H1 (cell line): Measurements from ENCODE around the gene SCAMP5. TPM values are rescaled to one million over a fixed set of nuclear protein-coding genes. Genes with fewer than 3 reads are reported as not detected.

Source experiments
- CTCF ChIA-PET: fragments of 300-600 bp; sonication (Branson Sonifier 250); formaldehyde crosslinking; loops from one replicate; lab custom pipeline; 2021; ENCODE audit not compliant: partially characterized antibody; lab: Charles Lee
- POLR2A ChIA-PET: fragments of 300-600 bp; sonication (Branson Sonifier 250); formaldehyde crosslinking; loops from one replicate; lab custom pipeline; 2021; ENCODE audit warnings: inconsistent platforms; ENCODE audit not compliant: partially characterized antibody; lab: Charles Lee
- DNase-seq, 2 experiments: peaks; one replicate each; pipeline versions ENCODE4 v3.0.0 to v3.0.0-alpha.2; 2010 to 2022; ENCODE audit warnings: low spot score in 2 of 2, low read depth in 1 of 2, mixed read lengths in 1 of 2
- FAIRE-seq: peaks from 2 replicates; lab custom pipeline; 2011; peaks lifted over from hg19 to GRCh38; lab: Jason Lieb, UNC
- H2AFZ ChIP-seq: 2 replicates; pipeline ENCODE4 v1.8.1; 2012; ENCODE audit warnings: low read length, inconsistent platforms
- H2AK5ac ChIP-seq: 2 replicates; pipeline ENCODE4 v1.6.1; 2013; ENCODE audit warnings: low read depth, low read length
- H2BK120ac ChIP-seq: replicated peaks from 2 replicates; pipeline ENCODE3; 2013; ENCODE audit warnings: low read depth, low read length, inconsistent platforms
- H2BK12ac ChIP-seq: 2 replicates; pipeline ENCODE4 v1.6.1; 2013; ENCODE audit warnings: low read depth, low read length
- H2BK15ac ChIP-seq: 2 replicates; pipeline ENCODE4 v1.6.1; 2013; ENCODE audit warnings: low read length
- H2BK20ac ChIP-seq: 2 replicates; pipeline ENCODE4 v1.6.1; 2013; ENCODE audit warnings: low read length
- H2BK5ac ChIP-seq: 2 replicates; pipeline ENCODE4 v1.6.1; 2013; ENCODE audit warnings: low read depth, low read length
- H3K14ac ChIP-seq: 2 replicates; pipeline ENCODE4 v1.6.1; 2013; ENCODE audit warnings: inconsistent platforms; ENCODE audit not compliant: insufficient read length
- H3K18ac ChIP-seq: 2 replicates; pipeline ENCODE4 v1.6.1; 2013; ENCODE audit warnings: low read length; ENCODE audit errors: extremely low read depth
- H3K23ac ChIP-seq: 2 replicates; pipeline ENCODE4 v1.6.1; 2013; ENCODE audit warnings: inconsistent platforms; ENCODE audit not compliant: insufficient read length
- H3K23me2 ChIP-seq: 2 replicates; pipeline ENCODE4 v1.6.1; 2013; ENCODE audit warnings: low read depth, low read length
- H3K27ac ChIP-seq: 2 replicates; pipeline ENCODE4 v1.6.1; 2011; ENCODE audit warnings: low read depth, low read length, inconsistent platforms
- H3K27me3 ChIP-seq, 4 experiments: replicated peaks in 1 of 4; 1 replicate in 1 of 4; 2 replicates in 3 of 4; pipeline versions ENCODE4 v1.6.1 to v1.8.1; 2011 to 2013; ENCODE audit warnings: low read length in 3 of 4, mild to moderate bottlenecking in 3 of 4, inconsistent platforms in 2 of 4, mixed read lengths in 2 of 4, moderate library complexity in 1 of 4; ENCODE audit not compliant: control insufficient read depth in 3 of 4, insufficient read depth in 3 of 4; ENCODE audit errors: extremely low read depth in 1 of 4
- H3K36me3 ChIP-seq, 4 experiments: 2 replicates each; pipeline versions ENCODE4 v1.6.1 to v1.8.1; 2011 to 2013; ENCODE audit warnings: mild to moderate bottlenecking in 4 of 4, low read length in 3 of 4, moderate library complexity in 2 of 4, control low read depth in 1 of 4, inconsistent platforms in 1 of 4; ENCODE audit not compliant: insufficient read depth in 4 of 4, control insufficient read depth in 2 of 4
- H3K4ac ChIP-seq: replicated peaks from 2 replicates; pipeline ENCODE3; 2013; ENCODE audit warnings: low read length, low read depth, mixed read lengths, inconsistent platforms; ENCODE audit not compliant: insufficient read length
- H3K4me1 ChIP-seq, 4 experiments: replicated peaks in 1 of 4; 1 replicate in 1 of 4; 2 replicates in 3 of 4; pipeline versions ENCODE4 v1.6.1 to v1.8.1; 2011 to 2013; ENCODE audit warnings: low read length in 3 of 4, inconsistent platforms in 2 of 4, mixed read lengths in 1 of 4; ENCODE audit not compliant: insufficient read depth in 4 of 4, control insufficient read depth in 3 of 4
- H3K4me2 ChIP-seq, 2 experiments: 2 replicates each; pipeline versions ENCODE4 v1.6.1 to v1.8.1; 2011 to 2013; ENCODE audit warnings: low read depth in 2 of 2, low read length in 2 of 2, control low read depth in 1 of 2, inconsistent platforms in 1 of 2, mild to moderate bottlenecking in 1 of 2; ENCODE audit not compliant: insufficient read depth in 1 of 2
- H3K4me3 ChIP-seq, 4 experiments: fragments of 200-600, 300-600 bp in 1 of 4; sonication (generic), shearing (Covaris generic), sonication (Bioruptor Twin) in 1 of 4; 2 replicates each; pipeline versions ENCODE4 v1.5.1 to v1.8.1; 2011 to 2016; ENCODE audit warnings: low read length in 4 of 4, low read depth in 3 of 4, control low read depth in 2 of 4, inconsistent platforms in 2 of 4, mild to moderate bottlenecking in 2 of 4, mixed read lengths in 1 of 4, moderate library complexity in 1 of 4; ENCODE audit not compliant: insufficient read depth in 2 of 4; ENCODE audit errors: extremely low read depth in 1 of 4
- H3K56ac ChIP-seq: replicated peaks from 2 replicates; pipeline ENCODE3; 2013; ENCODE audit warnings: low read depth, mild to moderate bottlenecking, mixed read lengths, low read length, inconsistent platforms; ENCODE audit not compliant: insufficient read length
- H3K79me1 ChIP-seq: 2 replicates; pipeline ENCODE4 v1.6.1; 2013; ENCODE audit warnings: low read depth, low read length, control low read depth
- H3K79me2 ChIP-seq, 2 experiments: 2 replicates each; pipeline versions ENCODE4 v1.6.1 to v1.8.1; 2012 to 2013; ENCODE audit warnings: low read length in 2 of 2, mild to moderate bottlenecking in 2 of 2, inconsistent platforms in 1 of 2; ENCODE audit not compliant: insufficient read depth in 2 of 2, control insufficient read depth in 1 of 2
- H3K9ac ChIP-seq, 4 experiments: replicated peaks in 1 of 4; 1 replicate in 1 of 4; 2 replicates in 3 of 4; pipeline versions ENCODE4 v1.6.1 to v1.8.1; 2011 to 2013; ENCODE audit warnings: low read depth in 3 of 4, low read length in 3 of 4, control low read depth in 2 of 4, mild to moderate bottlenecking in 2 of 4, moderate library complexity in 2 of 4, inconsistent platforms in 1 of 4; ENCODE audit errors: extremely low read depth in 1 of 4
- H3K9me3 ChIP-seq, 2 experiments: 2 replicates each; pipeline versions ENCODE4 v1.6.1 to v1.8.1; 2012 to 2013; ENCODE audit warnings: mild to moderate bottlenecking in 2 of 2, moderate library complexity in 2 of 2, control low read depth in 1 of 2, inconsistent platforms in 1 of 2, low read depth in 1 of 2, low read length in 1 of 2, mixed read lengths in 1 of 2; ENCODE audit not compliant: insufficient read depth in 2 of 2
- H4K20me1 ChIP-seq, 2 experiments: replicated peaks in 1 of 2; 2 replicates each; pipeline versions ENCODE3 to v1.8.1; 2011 to 2013; ENCODE audit warnings: inconsistent platforms in 2 of 2, low read length in 2 of 2, mild to moderate bottlenecking in 1 of 2; ENCODE audit not compliant: insufficient read depth in 2 of 2, control insufficient read depth in 1 of 2
- H4K5ac ChIP-seq: 2 replicates; pipeline ENCODE4 v1.6.1; 2013; ENCODE audit warnings: low read length, low read depth, mixed read lengths, inconsistent platforms; ENCODE audit not compliant: insufficient read length
- H4K8ac ChIP-seq: 2 replicates; pipeline ENCODE4 v1.8.0; 2013; ENCODE audit warnings: mild to moderate bottlenecking, moderate library complexity, low read length, inconsistent platforms; ENCODE audit not compliant: insufficient read depth; ENCODE audit errors: extremely low read depth
- H4K91ac ChIP-seq: replicated peaks from 2 replicates; pipeline ENCODE3; 2013; ENCODE audit warnings: low read length, mixed read lengths, inconsistent platforms; ENCODE audit not compliant: insufficient read length
- ATF2 ChIP-seq: IDR thresholded peaks from 2 replicates; pipeline ENCODE4 v1.6.1; 2012; ENCODE audit warnings: low read length, inconsistent platforms
- CEBPB ChIP-seq: IDR thresholded peaks from 2 replicates; pipeline ENCODE4 v1.6.1; 2012; ENCODE audit warnings: low read depth, low read length
- CTBP2 ChIP-seq: IDR thresholded peaks from 2 replicates; pipeline ENCODE4 v1.7.0; 2011; ENCODE audit warnings: borderline replicate concordance, mild to moderate bottlenecking, moderate library complexity, mixed read lengths, low read length; ENCODE audit not compliant: insufficient read depth, insufficient read length
- CTCF ChIP-seq, 3 experiments: IDR thresholded peaks; 1 replicate in 2 of 3; 2 replicates in 1 of 3; pipeline versions ENCODE4 v1.5.1 to v1.6.1; 2011; ENCODE audit warnings: low read length in 3 of 3, mild to moderate bottlenecking in 3 of 3, inconsistent platforms in 2 of 3, low read depth in 1 of 3, moderate library complexity in 1 of 3; ENCODE audit not compliant: insufficient read depth in 1 of 3; ENCODE audit errors: control extremely low read depth in 1 of 3
- FOSL1 ChIP-seq: IDR thresholded peaks from 2 replicates; pipeline ENCODE4 v1.6.1; 2011; ENCODE audit warnings: mild to moderate bottlenecking, low read depth, low read length, moderate library complexity; ENCODE audit not compliant: insufficient read depth
- JUN ChIP-seq: IDR thresholded peaks from 2 replicates; pipeline ENCODE4 v1.6.1; 2011; ENCODE audit warnings: low read depth, mild to moderate bottlenecking, improper control_type of control experiment, low read length
- POLR2AphosphoS5 ChIP-seq: IDR thresholded peaks from 2 replicates; pipeline ENCODE4 v1.6.1; 2011; ENCODE audit warnings: low read depth, low read length
- RAD21 ChIP-seq, 2 experiments: IDR thresholded peaks in 1 of 2; conservative IDR thresholded peaks in 1 of 2; 2 replicates each; pipeline ENCODE4 v1.6.1; 2011; ENCODE audit warnings: low read depth in 2 of 2, low read length in 2 of 2, improper control_type of control experiment in 1 of 2, inconsistent platforms in 1 of 2, mild to moderate bottlenecking in 1 of 2, moderate library complexity in 1 of 2
- RNF2 ChIP-seq: fragments of 200-900, 300-1000 bp; sonication (generic); IDR thresholded peaks from 2 replicates; pipeline ENCODE4 v1.7.1; 2016; ENCODE audit warnings: borderline replicate concordance, low read depth, mild to moderate bottlenecking, antibody characterized with exemption, low read length; ENCODE audit not compliant: poor library complexity, severe bottlenecking; ENCODE audit errors: missing control alignments
- WGBS, 2 experiments: shearing (Covaris generic) in 1 of 2; methylation state at CpG; one replicate each; pipeline versions ENCODE4 v1.1.6 to v1.1.7; 2013 to 2015; ENCODE audit warnings: low lambda C conversion rate in 2 of 2, mixed read lengths in 2 of 2, inconsistent platforms in 1 of 2, low coverage in 1 of 2, missing lambda C conversion rate in 1 of 2; ENCODE audit not compliant: insufficient replicate concordance in 2 of 2, insufficient coverage in 1 of 2, insufficient read length in 1 of 2; ENCODE audit errors: extremely low coverage in 1 of 2, missing lambda C conversion rate in 1 of 2; 5-methylcytosine and 5-hydroxymethylcytosine counted together
- polyA plus RNA-seq, 7 experiments: library from polyadenylated mRNA; depleted of rRNA in 3 of 7; stranded (reverse) in 5 of 7; unstranded in 2 of 7; fragments of >200 nt in 5 of 7; fragments of 200-250 nt in 2 of 7; gene quantifications; 1 replicate in 5 of 7; 2 replicates in 1 of 7; 4 replicates in 1 of 7; pipeline versions ENCODE4 v1.2.1 to v1.2.3, GENCODE V29; 2011 to 2013; ENCODE audit warnings: missing spikeins in 2 of 7, mixed read lengths in 2 of 7
- total RNA-seq: library from RNA; stranded (reverse); fragmentation: NEBNext Ultra II Directional; extraction: Animal tissue kit (Norgen Biotek cat#: 25700); gene quantifications from 2 replicates; pipeline ENCODE4 v1.2.1, GENCODE V29; 2021

The SCAMP5 gene
- total and polyA plus RNA-seq, 2 of the 8 experiments (the other 6 are each of a cell fraction or from before 2014, with no cell fraction given) = 55.4 to 94.7 TPM

- no peak for DNase-seq
- CTCF ChIA-PET = interaction anchor here (1.2 kb wide), 1 partner anchor 20 kb away, joined by 3 read pairs; no protein-coding TSS in a partner anchor
- H3K23ac ChIP-seq = no peak overlapping the region
- no peak for TF ChIP-seq ATF2
- no peak for TF ChIP-seq JUN
- no peak for TF ChIP-seq FOSL1
- no peak for TF ChIP-seq RAD21 (IDR thresholded peaks at IDR 0.05 in 1 of 2, conservative IDR thresholded peaks at IDR 0.05 in 1 of 2; ENCODE audit: low read depth in 2 of 2, low read length in 2 of 2)
- no peak for TF ChIP-seq RNF2
- TF ChIP-seq POLR2AphosphoS5 = no peak
- TF ChIP-seq CTBP2 = no peak
- no peak for TF ChIP-seq CTCF (IDR thresholded peaks at IDR 0.05; ENCODE audit: control extremely low read depth in 1 of 3, insufficient read depth in 1 of 3, low read depth in 1 of 3, low read length in 3 of 3)
- TF ChIP-seq CEBPB = no peak
Observed at GRCh38 chr15:75016431-75016830, 21.1 kb downstream of the SCAMP5 start.

More at GRCh38 chr15:75016431-75016830, 21.1 kb downstream of the SCAMP5 start:
- Histone ChIP-seq H4K91ac (no peak overlapping the region), H3K4me3 (no peak overlapping the region), H3K9ac (no peak overlapping the region), H3K79me2 (no peaks in the 10 kb centered on the region), H2AFZ (no peak overlapping the region), H3K4me2 (no peak overlapping the region), H4K5ac (no peak overlapping the region), H2BK15ac (no peak overlapping the region), H3K14ac (no peak overlapping the region), H3K56ac (no peak overlapping the region), H3K27ac (no peak overlapping the region), H2BK120ac (no peak overlapping the region), H3K79me1 (no peaks in the 10 kb centered on the region), H2BK20ac (no peak overlapping the region), H3K4me1 (no peaks in the 10 kb centered on the region), H3K18ac (no peak overlapping the region), H3K23me2 (no peaks in the 10 kb centered on the region), H3K9me3 (no peaks in the 10 kb centered on the region), H3K36me3 (peaks cover 0 to 15% (median 5%) of the 10 kb centered on the region in 4 experiments; a peak in 5 of 8 replicates), H4K8ac (no peak overlapping the region), H4K20me1 (peaks cover 0 to 7% of the 10 kb centered on the region in 2 experiments), H3K4ac (no peak overlapping the region), H2BK5ac (no peak overlapping the region), H3K27me3 (no peaks in the 10 kb centered on the region), H2AK5ac (no peak overlapping the region), H2BK12ac (no peak overlapping the region)
- FAIRE-seq = no peak
- POLR2A ChIA-PET = no interaction called here
- 89% methylated on average over 15 of the region's 15 CpGs; no CpG with 5 or more reads in 1 of the 2 experiments for WGBS, 2 experiments
